Osteoblast (primary cell): ENCODE measurements around the gene PI4KB. TPM values are rescaled to one million over a fixed set of nuclear protein-coding genes. Genes with fewer than 3 reads are reported as not detected.

Experiments
- DNase-seq: peaks from one replicate; pipeline ENCODE4 v3.0.0; 2011; ENCODE audit warnings: low spot score, mixed read lengths; ENCODE audit not compliant: insufficient read length; ENCODE audit errors: missing footprints
- H2AFZ ChIP-seq: 2 replicates; pipeline ENCODE4 v1.6.0; 2011; ENCODE audit warnings: mild to moderate bottlenecking, low read length
- H3K27ac ChIP-seq: 2 replicates; pipeline ENCODE4 v1.5.1; 2011; ENCODE audit warnings: mild to moderate bottlenecking, low read depth, low read length, moderate library complexity
- H3K27me3 ChIP-seq: 2 replicates; pipeline ENCODE4 v1.6.0; 2012; ENCODE audit warnings: mild to moderate bottlenecking, control low read depth, inconsistent platforms, low read length, moderate library complexity; ENCODE audit not compliant: insufficient read depth
- H3K36me3 ChIP-seq: 2 replicates; pipeline ENCODE4 v1.5.1; 2011; ENCODE audit warnings: mild to moderate bottlenecking, low read length, control low read depth, moderate library complexity; ENCODE audit not compliant: insufficient read depth
- H3K4me1 ChIP-seq: 2 replicates; pipeline ENCODE4 v1.5.1; 2011; ENCODE audit warnings: mild to moderate bottlenecking, low read length, control low read depth, moderate library complexity; ENCODE audit not compliant: insufficient read depth
- H3K4me2 ChIP-seq: 2 replicates; pipeline ENCODE4 v1.6.0; 2011; ENCODE audit warnings: mild to moderate bottlenecking, low read length; ENCODE audit not compliant: insufficient read depth
- H3K4me3 ChIP-seq: fragments of 200-600 bp; sonication (generic); 3 replicates; pipeline ENCODE4 v1.5.1; 2012; ENCODE audit warnings: mild to moderate bottlenecking, low read length, inconsistent platforms; ENCODE audit not compliant: insufficient read depth
- H3K79me2 ChIP-seq: 2 replicates; pipeline ENCODE4 v1.6.0; 2012; ENCODE audit warnings: mild to moderate bottlenecking, low read length, control low read depth, inconsistent platforms; ENCODE audit not compliant: insufficient read depth
- H3K9me3 ChIP-seq: 2 replicates; pipeline ENCODE4 v1.5.1; 2011; ENCODE audit warnings: low read depth, low read length, control low read depth
- H4K20me1 ChIP-seq: 2 replicates; pipeline ENCODE4 v1.6.0; 2012; ENCODE audit warnings: mild to moderate bottlenecking, low read length, control low read depth; ENCODE audit not compliant: insufficient read depth
- CTCF ChIP-seq: IDR thresholded peaks from 2 replicates; pipeline ENCODE4 v1.5.1; 2011; ENCODE audit warnings: mild to moderate bottlenecking, low read depth, low read length, moderate library complexity; ENCODE audit errors: extremely low read depth
- total RNA-seq: library from RNA; depleted of rRNA; stranded (reverse); fragments of >200 nt; gene quantifications from 2 replicates; pipeline ENCODE4 v1.2.3, GENCODE V29; 2012

Gene PI4KB
- total RNA-seq, 1 donor = 43.8 TPM

DNA sequence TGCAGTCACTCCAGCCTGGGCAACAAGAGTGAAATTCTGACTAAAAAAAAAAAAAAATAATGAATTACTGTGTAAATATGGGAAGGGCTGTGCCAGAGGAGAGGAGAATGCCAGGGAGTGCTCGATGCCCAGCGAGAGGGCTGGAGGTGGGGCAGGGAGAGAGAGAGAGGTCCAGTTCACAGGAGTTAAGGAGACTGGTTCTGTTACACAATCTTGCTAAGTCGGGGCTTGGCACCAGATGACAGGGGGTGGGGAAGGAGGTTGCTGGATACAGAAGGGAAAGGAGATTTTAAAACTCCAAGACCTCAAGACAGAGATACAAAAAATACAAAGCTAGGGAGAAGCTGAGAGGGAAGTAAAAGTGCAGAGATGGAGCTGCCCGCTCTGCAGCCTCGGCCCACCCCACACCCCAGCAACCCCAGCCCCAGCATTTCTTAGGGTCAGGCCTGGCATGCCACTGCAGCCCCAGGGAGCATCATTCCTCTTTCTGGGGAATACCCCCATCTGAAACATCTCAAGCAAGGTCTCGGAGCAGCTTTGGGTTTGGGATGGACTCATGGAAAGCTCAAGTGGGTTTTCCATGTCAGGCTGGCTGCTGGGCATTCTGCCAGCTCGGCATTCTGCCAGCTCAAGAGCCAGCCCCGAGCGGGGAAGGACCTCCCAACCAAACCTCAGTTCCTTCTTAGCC, 44.3 kb upstream of the PI4KB start:
- Histone ChIP-seq H3K4me3 (peak overlapping the region; percentile 74), H3K27ac (no peak overlapping the region), H3K4me1 (peaks cover 29% of the 10 kb centered on the region), H3K79me2 (no peaks in the 10 kb centered on the region), H3K27me3 (no peaks in the 10 kb centered on the region), H3K36me3 (peaks cover 10% of the 10 kb centered on the region), H4K20me1 (peaks cover 8% of the 10 kb centered on the region), H3K4me2 (peak overlapping the region; percentile 90), H3K9me3 (no peaks in the 10 kb centered on the region), H2AFZ (no peak overlapping the region)
- no peak for TF ChIP-seq CTCF
- peak; percentile 84 for DNase-seq

DNA sequence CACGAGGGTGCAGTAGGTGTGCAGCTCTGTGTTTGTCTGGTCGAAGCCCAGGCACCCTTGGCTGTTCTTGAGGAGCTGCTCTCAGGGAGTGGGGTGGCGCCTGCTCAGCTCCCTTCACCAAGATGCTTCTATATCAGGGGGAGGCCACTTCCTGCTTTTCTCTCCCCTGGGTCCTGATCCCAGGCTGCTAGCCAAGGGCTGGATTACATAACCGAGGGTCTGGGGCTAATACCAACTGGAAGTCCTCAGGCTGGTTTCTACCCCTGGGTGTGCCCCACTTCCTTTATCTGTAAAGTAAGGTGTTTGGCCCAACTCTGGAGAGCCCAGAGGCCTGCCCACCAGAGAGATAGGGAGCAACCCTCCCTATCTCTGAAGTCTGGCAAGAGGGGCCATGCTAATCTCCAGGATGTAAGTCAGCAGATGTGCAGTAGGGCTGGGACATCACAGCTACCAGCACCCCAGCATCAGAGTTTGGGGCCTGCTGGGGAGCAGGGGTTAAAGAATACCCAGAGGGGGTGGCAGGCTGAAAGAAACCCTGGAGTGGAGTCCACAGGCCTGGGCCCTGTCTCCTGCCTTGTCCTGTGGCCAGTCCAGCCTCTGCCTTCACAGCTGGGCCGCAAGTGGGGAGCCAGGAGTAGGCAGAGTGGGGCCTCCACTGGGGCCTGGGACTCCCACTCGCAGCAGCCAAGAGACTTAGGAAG, 43.1 kb upstream of the PI4KB start:
- TF ChIP-seq CTCF = no peak
- Histone ChIP-seq H4K20me1 (peaks cover 8% of the 10 kb centered on the region), H3K4me1 (peaks cover 29% of the 10 kb centered on the region), H3K4me2 (peak overlapping the region; percentile 36), H3K36me3 (peaks cover 16% of the 10 kb centered on the region), H2AFZ (no peak overlapping the region), H3K4me3 (no peak overlapping the region), H3K9me3 (no peaks in the 10 kb centered on the region), H3K27ac (no peak overlapping the region), H3K79me2 (no peaks in the 10 kb centered on the region), H3K27me3 (no peaks in the 10 kb centered on the region)
- peak; percentile 80 for DNase-seq

DNA sequence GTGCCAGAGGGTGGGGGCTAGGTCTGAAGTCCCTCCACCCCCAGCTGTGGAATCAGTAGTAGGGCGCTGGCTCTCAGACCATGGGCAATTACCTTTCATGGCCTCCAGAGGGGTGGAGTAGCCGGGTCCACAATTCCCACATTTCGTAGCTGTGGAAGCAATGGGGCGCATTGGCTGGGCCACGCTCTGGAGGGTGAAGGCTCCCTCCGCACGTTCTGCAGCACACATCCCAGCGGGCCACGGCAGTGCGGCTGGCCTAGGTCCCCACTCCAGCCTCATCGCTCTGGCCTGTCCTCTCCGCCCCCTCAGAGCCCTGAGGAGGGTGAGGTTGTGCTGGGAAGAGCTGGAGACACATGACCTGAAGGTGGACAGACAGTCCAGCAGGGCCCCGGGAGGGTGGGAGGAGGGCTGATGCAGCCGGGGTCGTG, 42.4 kb upstream of the PI4KB start:
- DNase-seq = peak; percentile 73
- Histone ChIP-seq H3K4me1 (peaks cover 29% of the 10 kb centered on the region), H4K20me1 (peaks cover 8% of the 10 kb centered on the region), H3K27me3 (no peaks in the 10 kb centered on the region), H3K4me2 (no peak overlapping the region), H3K36me3 (peaks cover 18% of the 10 kb centered on the region), H3K9me3 (no peaks in the 10 kb centered on the region), H2AFZ (no peak overlapping the region), H3K79me2 (no peaks in the 10 kb centered on the region), H3K4me3 (no peak overlapping the region), H3K27ac (no peak overlapping the region)
- no peak for TF ChIP-seq CTCF

- no peak for DNase-seq
- Histone ChIP-seq H3K27me3 (no peaks in the 10 kb centered on the region), H2AFZ (no peak overlapping the region), H3K9me3 (no peaks in the 10 kb centered on the region), H3K4me3 (no peak overlapping the region), H3K4me1 (peaks cover 29% of the 10 kb centered on the region), H3K36me3 (peaks cover 18% of the 10 kb centered on the region), H3K79me2 (no peaks in the 10 kb centered on the region), H3K27ac (no peak overlapping the region), H4K20me1 (peaks cover 8% of the 10 kb centered on the region), H3K4me2 (no peak overlapping the region)
- TF ChIP-seq CTCF = no peak
These were observed 42.0 kb upstream of the PI4KB start for GRCh38 chr1:151369302-151369610.
